OCI-LY1 (cell line): Measurements from ENCODE around the gene PCDH15.

ENCODE experiments used
- H2AFZ ChIP-seq: fragments of 200-600 bp; sonication (generic), shearing (Covaris generic); 2 replicates; pipeline ENCODE4 v1.6.0; 2014; ENCODE audit warnings: antibody characterized with exemption, mild to moderate bottlenecking, low read length
- H3F3A ChIP-seq: fragments of 200-600 bp; sonication (generic), shearing (Covaris generic); 2 replicates; pipeline ENCODE4 v1.6.0; 2014; ENCODE audit warnings: mild to moderate bottlenecking, antibody characterized with exemption, low read length, moderate library complexity; ENCODE audit not compliant: insufficient read depth
- H3K27ac ChIP-seq: fragments of 200-600 bp; sonication (generic); 2 replicates; pipeline ENCODE4 v1.5.1; 2014; ENCODE audit warnings: low read length, mixed run types, mild to moderate bottlenecking, low read depth; ENCODE audit not compliant: poor library complexity, severe bottlenecking
- H3K27me3 ChIP-seq: fragments of 200-600 bp; sonication (generic); 2 replicates; pipeline ENCODE4 v1.6.0; 2014; ENCODE audit warnings: antibody characterized with exemption, mild to moderate bottlenecking, low read length, moderate library complexity; ENCODE audit not compliant: insufficient read depth
- H3K36me3 ChIP-seq: fragments of 200-600 bp; sonication (generic); 2 replicates; pipeline ENCODE4 v1.6.1; 2014; ENCODE audit warnings: mild to moderate bottlenecking, antibody characterized with exemption, low read length, moderate library complexity, mixed read lengths; ENCODE audit not compliant: insufficient read depth
- H3K4me1 ChIP-seq: fragments of 200-600 bp; sonication (generic); 2 replicates; pipeline ENCODE4 v1.5.1; 2014; ENCODE audit warnings: mild to moderate bottlenecking, low read length, moderate library complexity; ENCODE audit not compliant: insufficient read depth, severe bottlenecking
- H3K4me2 ChIP-seq: fragments of 200-600 bp; sonication (generic), shearing (Covaris generic); 2 replicates; pipeline ENCODE4 v1.6.1; 2014; ENCODE audit warnings: low read length
- H3K4me3 ChIP-seq: fragments of 200-600 bp; sonication (generic); 2 replicates; pipeline ENCODE4 v1.5.1; 2014; ENCODE audit warnings: low read length, low read depth, mild to moderate bottlenecking, mixed read lengths; ENCODE audit not compliant: poor library complexity, severe bottlenecking
- H3K79me2 ChIP-seq: fragments of 200-600 bp; shearing (Covaris generic); 2 replicates; pipeline ENCODE4 v1.6.1; 2016; ENCODE audit warnings: mixed run types, low read length, mixed read lengths; ENCODE audit not compliant: insufficient read depth
- H3K9ac ChIP-seq: fragments of 200-600 bp; sonication (generic), shearing (Covaris generic); 2 replicates; pipeline ENCODE4 v1.6.1; 2014; ENCODE audit warnings: mild to moderate bottlenecking, low read length, mixed read lengths
- H3K9me2 ChIP-seq: fragments of 200-600 bp; sonication (generic), shearing (Covaris generic); 2 replicates; pipeline ENCODE4 v1.6.1; 2014; ENCODE audit warnings: low read depth, mild to moderate bottlenecking, low read length, mixed read lengths
- H3K9me3 ChIP-seq: fragments of 200-600 bp; shearing (Covaris generic); 2 replicates; pipeline ENCODE4 v1.6.1; 2014; ENCODE audit warnings: low read length, mixed read lengths
- H4K20me1 ChIP-seq: fragments of 200-600 bp; sonication (generic), shearing (Covaris generic); 2 replicates; pipeline ENCODE4 v1.6.0; 2016; ENCODE audit warnings: mild to moderate bottlenecking, low read length; ENCODE audit not compliant: insufficient read depth
- EZH2 ChIP-seq: fragments of 200-600 bp; sonication (generic), shearing (Covaris generic); IDR thresholded peaks from 2 replicates; pipeline ENCODE4 v1.8.0; 2017; ENCODE audit warnings: borderline replicate concordance, mixed run types, mild to moderate bottlenecking, antibody characterized with exemption, low read length, moderate library complexity, mixed read lengths
- TF ChIP-seq, protein P1 (sequence below): fragments of 200-600 bp; sonication (generic), shearing (Covaris generic); IDR thresholded peaks from 2 replicates; pipeline ENCODE4 v1.5.1; 2017; ENCODE audit warnings: mild to moderate bottlenecking, antibody characterized with exemption, low read length, moderate library complexity, mixed read lengths

PCDH15 gene

DNA sequence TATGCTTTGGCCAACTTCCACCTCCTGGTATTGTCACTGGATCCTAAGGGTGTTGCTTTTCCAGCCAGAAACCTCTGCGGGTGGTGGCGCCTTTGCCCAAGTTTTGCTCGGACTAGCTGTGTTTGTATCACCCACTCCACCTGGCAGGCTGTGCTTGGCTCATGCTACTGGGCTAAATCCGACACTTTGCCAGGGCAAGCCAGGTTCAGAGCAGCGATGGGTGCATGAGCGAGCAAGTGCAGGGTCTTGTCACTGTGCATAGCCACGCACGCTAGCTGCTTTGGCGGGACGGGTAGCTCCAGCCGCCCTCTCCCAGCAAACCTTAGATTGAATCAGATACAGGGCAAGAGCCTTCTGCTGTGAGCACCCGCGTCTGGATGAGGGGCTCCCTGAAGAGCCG is 737.5 kb downstream of the PCDH15 start:
- Histone ChIP-seq H3K27me3 (no peaks in the 10 kb centered on the region), H3K4me2 (no peak overlapping the region), H3K4me3 (no peak overlapping the region), H4K20me1 (no peaks in the 10 kb centered on the region), H3K79me2 (no peaks in the 10 kb centered on the region), H3K4me1 (no peaks in the 10 kb centered on the region), H3K9me3 (no peaks in the 10 kb centered on the region), H3K27ac (no peak overlapping the region), H2AFZ (no peak overlapping the region), H3K9ac (no peak overlapping the region), H3K9me2 (no peaks in the 10 kb centered on the region), H3F3A (no peaks in the 10 kb centered on the region), H3K36me3 (no peaks in the 10 kb centered on the region)
- TF ChIP-seq, protein P1, sequence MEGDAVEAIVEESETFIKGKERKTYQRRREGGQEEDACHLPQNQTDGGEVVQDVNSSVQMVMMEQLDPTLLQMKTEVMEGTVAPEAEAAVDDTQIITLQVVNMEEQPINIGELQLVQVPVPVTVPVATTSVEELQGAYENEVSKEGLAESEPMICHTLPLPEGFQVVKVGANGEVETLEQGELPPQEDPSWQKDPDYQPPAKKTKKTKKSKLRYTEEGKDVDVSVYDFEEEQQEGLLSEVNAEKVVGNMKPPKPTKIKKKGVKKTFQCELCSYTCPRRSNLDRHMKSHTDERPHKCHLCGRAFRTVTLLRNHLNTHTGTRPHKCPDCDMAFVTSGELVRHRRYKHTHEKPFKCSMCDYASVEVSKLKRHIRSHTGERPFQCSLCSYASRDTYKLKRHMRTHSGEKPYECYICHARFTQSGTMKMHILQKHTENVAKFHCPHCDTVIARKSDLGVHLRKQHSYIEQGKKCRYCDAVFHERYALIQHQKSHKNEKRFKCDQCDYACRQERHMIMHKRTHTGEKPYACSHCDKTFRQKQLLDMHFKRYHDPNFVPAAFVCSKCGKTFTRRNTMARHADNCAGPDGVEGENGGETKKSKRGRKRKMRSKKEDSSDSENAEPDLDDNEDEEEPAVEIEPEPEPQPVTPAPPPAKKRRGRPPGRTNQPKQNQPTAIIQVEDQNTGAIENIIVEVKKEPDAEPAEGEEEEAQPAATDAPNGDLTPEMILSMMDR, result no peak
- no peak for TF ChIP-seq EZH2

DNA sequence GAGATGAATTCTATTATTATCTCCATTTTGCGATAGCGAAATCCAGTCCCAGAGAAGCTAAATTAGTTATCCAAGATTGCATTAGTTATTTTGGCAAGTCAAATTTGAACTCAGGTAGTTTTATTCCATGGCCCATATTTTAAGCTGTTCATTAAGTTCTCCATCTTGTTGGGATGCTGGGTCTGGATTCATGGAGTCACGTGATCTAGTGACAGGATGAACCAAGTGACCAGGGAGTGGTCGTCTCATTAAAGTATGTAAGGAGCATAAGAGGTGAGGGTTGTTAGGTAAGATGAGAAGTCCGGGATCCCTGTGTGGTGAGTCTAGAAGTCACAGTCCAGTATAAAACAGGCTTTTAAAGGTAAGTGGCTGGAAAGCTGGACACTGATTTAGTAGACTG is 740.5 kb downstream of the PCDH15 start:
- no peak for TF ChIP-seq EZH2
- TF ChIP-seq, protein P1, result no peak
- no peaks in the 10 kb centered on the region for H3K9me2 ChIP-seq
- no peaks in the 10 kb centered on the region for H4K20me1 ChIP-seq
- no peaks in the 10 kb centered on the region for H3F3A ChIP-seq
- H3K4me2 ChIP-seq, result no peak overlapping the region
- no peaks in the 10 kb centered on the region for H3K27me3 ChIP-seq
- no peaks in the 10 kb centered on the region for H3K36me3 ChIP-seq
- no peak overlapping the region for H3K9ac ChIP-seq
- H3K4me1 ChIP-seq, result no peaks in the 10 kb centered on the region
- H3K4me3 ChIP-seq, result no peak overlapping the region
- H3K79me2 ChIP-seq, result no peaks in the 10 kb centered on the region
- no peak overlapping the region for H3K27ac ChIP-seq
- H2AFZ ChIP-seq, result no peak overlapping the region
- no peaks in the 10 kb centered on the region for H3K9me3 ChIP-seq

DNA sequence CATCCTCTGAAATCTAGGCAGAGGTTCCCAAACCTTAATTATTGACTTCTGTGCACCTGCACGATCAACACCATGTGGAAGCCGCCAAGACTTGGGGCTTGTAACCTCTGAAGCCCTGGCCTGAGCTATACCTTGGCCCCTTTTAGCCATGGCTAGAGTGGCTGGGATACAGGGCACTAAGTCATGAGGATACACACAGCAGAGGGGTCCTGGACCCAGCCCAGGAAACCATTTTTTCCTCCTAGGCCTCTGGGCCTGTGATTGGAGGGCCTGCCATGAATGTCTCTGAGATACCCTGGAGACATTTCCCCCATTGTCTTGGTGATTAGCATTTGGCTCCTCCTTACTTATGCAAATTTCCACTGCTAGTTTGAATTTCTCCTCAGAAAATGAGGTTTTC is 743.7 kb downstream of the PCDH15 start:
- no peak for TF ChIP-seq EZH2
- TF ChIP-seq, protein P1, result no peak
- no peaks in the 10 kb centered on the region for H3K4me1 ChIP-seq
- H4K20me1 ChIP-seq, result no peaks in the 10 kb centered on the region
- H3K4me3 ChIP-seq, result no peak overlapping the region
- H3K9me2 ChIP-seq, result no peaks in the 10 kb centered on the region
- H2AFZ ChIP-seq, result no peak overlapping the region
- no peaks in the 10 kb centered on the region for H3K79me2 ChIP-seq
- no peaks in the 10 kb centered on the region for H3K9me3 ChIP-seq
- no peaks in the 10 kb centered on the region for H3F3A ChIP-seq
- H3K9ac ChIP-seq, result no peak overlapping the region
- H3K27ac ChIP-seq, result no peak overlapping the region
- no peaks in the 10 kb centered on the region for H3K36me3 ChIP-seq
- H3K4me2 ChIP-seq, result no peak overlapping the region
- no peaks in the 10 kb centered on the region for H3K27me3 ChIP-seq
